GM13977 (cell line): ENCODE measurements around the gene FAT3.

Source experiments
- DNase-seq: peaks from one replicate; pipeline ENCODE4 v3.0.0; 2012; ENCODE audit warnings: low spot score
- CTCF ChIP-seq: IDR thresholded peaks from 2 replicates; pipeline ENCODE4 v1.5.1; 2012; ENCODE audit warnings: mild to moderate bottlenecking, control low read depth; ENCODE audit not compliant: insufficient read depth; ENCODE audit errors: extremely low read depth, missing control alignments
- in situ Hi-C: fragments of 300-500 bp; cut with MboI; formaldehyde crosslinking; loops from one replicate; pipeline ENCODE4 v1.12.0; 2022; ENCODE audit warnings: low sequenced_read_pairs, low pct_unique_long_range_greater_than_20kb, mixed read lengths, inconsistent platforms; ENCODE audit not compliant: unreplicated experiment

The FAT3 gene

GRCh38 chr11:92198268-92198667, 26.4 kb upstream of the FAT3 start:
- no peak for DNase-seq
- no peak for TF ChIP-seq CTCF
- in situ Hi-C loops: no loop called here

- no peak for TF ChIP-seq CTCF
- DNase-seq: no peak
- in situ Hi-C loops: no loop called here
These were observed 24.6 kb upstream of the FAT3 start for GRCh38 chr11:92199991-92200390.

GRCh38 chr11:92204731-92205130, 19.9 kb upstream of the FAT3 start:
- DNase-seq: no peak
- in situ Hi-C loops: no loop called here
- TF ChIP-seq CTCF: no peak

GRCh38 chr11:92206441-92206840, 18.2 kb upstream of the FAT3 start:
- DNase-seq: no peak
- in situ Hi-C loops: no loop called here
- no peak for TF ChIP-seq CTCF

- in situ Hi-C loops: no loop called here
- DNase-seq: no peak
- TF ChIP-seq CTCF: no peak
These were observed 12.9 kb upstream of the FAT3 start for GRCh38 chr11:92211576-92212167.

- no peak for DNase-seq
- TF ChIP-seq CTCF: no peak
- in situ Hi-C loops: no loop called here
These were observed 12.1 kb upstream of the FAT3 start for GRCh38 chr11:92212530-92212929.

GRCh38 chr11:92216789-92217188, 7.8 kb upstream of the FAT3 start:
- DNase-seq: no peak
- TF ChIP-seq CTCF: no peak
- in situ Hi-C loops: no loop called here
